GM10248 (cell line): ENCODE data around the gene ZNF335.

Source experiments
- CTCF ChIA-PET: fragments of 300-600 bp; sonication (Branson Sonifier 250); formaldehyde crosslinking; extraction: SDS; loops from one replicate; lab custom pipeline; 2021; ENCODE audit warnings: antibody characterized with exemption; lab: Yijun Ruan, JAX
- POLR2A ChIA-PET: fragments of 350-650 bp; sonication (Branson Sonifier 250); formaldehyde crosslinking; extraction: SDS; loops from one replicate; lab custom pipeline; 2020; ENCODE audit warnings: antibody characterized with exemption; lab: Yijun Ruan, JAX
- DNase-seq: peaks from one replicate; pipeline ENCODE4 v3.0.0; 2012; ENCODE audit errors: extremely low spot score
- TF ChIP-seq, protein P1 (sequence below): IDR thresholded peaks from 2 replicates; pipeline ENCODE4 v1.5.1; 2012; ENCODE audit warnings: mild to moderate bottlenecking, low read depth; ENCODE audit errors: extremely low read depth, missing control alignments, control extremely low read depth

The ZNF335 gene

DNA sequence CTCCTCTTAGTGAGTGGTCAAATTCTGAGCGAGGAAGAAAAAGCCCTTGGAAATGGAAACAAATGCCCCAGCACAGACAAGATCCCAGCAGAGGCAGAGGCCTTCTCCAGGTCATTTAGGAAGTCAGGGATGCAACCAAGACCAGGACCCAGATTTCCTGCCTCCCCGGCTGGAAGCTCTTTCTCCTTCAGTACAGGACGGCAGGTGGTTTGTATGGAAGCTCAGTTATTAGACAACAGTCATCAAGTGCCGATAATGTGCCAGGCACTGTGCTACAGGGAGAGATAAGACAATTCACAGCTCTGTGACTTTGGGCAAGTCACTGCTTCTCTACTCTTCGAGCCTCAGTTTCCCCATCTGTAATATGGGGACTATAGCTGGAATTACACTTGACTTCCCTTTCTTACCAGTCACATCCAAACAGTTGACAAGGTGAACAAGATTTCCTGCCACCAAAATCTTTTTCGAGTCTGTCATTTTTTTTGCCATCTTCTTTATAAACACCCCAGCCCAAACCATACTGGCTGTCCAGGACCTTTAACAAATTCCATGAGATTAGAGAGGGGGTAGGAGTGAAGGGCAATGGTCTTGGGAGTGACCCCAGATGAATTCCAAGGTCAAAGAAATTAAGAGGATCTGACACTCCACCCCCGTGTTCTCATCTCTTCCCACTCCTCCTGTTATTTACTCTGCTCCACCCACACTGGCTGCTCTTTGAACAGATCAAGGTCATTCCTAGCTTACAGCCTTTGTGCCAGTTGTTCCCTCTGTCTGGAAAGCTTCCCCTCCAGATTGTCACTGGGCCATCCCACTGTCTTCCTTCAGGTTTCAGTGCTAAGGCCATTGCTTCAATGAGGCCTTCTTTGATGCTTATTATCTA is 42.8 kb upstream of the ZNF335 start:
- DNase-seq, result no peak
- ChIA-PET CTCF (interaction anchor here (0.5 to 11.6 kb wide), 46 partner anchors 10 to 668 kb away, joined by 3 to 140 read pairs (median 4); partner anchors contain the start of genes CD40, ELMO2, SLC12A5 and ZNF335), POLR2A (no interaction called here)
- TF ChIP-seq, protein P1, sequence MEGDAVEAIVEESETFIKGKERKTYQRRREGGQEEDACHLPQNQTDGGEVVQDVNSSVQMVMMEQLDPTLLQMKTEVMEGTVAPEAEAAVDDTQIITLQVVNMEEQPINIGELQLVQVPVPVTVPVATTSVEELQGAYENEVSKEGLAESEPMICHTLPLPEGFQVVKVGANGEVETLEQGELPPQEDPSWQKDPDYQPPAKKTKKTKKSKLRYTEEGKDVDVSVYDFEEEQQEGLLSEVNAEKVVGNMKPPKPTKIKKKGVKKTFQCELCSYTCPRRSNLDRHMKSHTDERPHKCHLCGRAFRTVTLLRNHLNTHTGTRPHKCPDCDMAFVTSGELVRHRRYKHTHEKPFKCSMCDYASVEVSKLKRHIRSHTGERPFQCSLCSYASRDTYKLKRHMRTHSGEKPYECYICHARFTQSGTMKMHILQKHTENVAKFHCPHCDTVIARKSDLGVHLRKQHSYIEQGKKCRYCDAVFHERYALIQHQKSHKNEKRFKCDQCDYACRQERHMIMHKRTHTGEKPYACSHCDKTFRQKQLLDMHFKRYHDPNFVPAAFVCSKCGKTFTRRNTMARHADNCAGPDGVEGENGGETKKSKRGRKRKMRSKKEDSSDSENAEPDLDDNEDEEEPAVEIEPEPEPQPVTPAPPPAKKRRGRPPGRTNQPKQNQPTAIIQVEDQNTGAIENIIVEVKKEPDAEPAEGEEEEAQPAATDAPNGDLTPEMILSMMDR, result no peak

DNA sequence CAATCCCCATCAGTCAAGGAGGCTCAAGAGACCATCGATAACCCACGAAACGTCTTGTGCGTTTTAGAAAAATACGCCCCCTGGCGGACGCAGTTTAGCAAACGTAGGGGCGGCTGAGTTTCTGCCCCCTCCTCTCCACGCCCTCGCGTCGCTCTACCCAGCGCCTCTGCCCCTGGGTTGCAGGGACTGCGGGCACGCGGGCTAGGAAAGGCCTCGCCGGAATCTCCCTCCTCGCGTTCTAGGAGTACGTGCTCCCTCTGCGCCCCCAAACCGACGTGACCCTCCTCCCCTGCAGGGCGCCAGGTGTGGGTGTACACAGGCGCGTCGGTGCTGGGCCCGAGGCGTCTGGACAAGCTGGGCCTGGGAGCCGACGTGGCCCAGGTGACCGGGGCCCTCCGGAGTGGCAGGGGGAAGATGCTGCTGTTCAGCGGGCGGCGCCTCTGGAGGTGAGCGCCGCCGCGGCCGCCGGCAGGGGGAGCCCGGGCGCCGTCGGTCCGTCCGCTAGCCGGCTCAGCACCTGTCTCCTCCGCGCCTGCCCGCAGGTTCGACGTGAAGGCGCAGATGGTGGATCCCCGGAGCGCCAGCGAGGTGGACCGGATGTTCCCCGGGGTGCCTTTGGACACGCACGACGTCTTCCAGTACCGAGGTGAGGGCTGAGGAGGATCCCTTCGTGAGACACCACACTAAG is 42.0 kb upstream of the ZNF335 start:
- ChIA-PET POLR2A (no interaction called here), CTCF (interaction anchor here (0.5 to 11.6 kb wide), 56 partner anchors 9 to 669 kb away, joined by 3 to 140 read pairs (median 4); partner anchors contain the start of genes CD40, ELMO2, SLC12A5 and ZNF335)
- TF ChIP-seq, protein P1, result peak; percentile 82
- DNase-seq, result peak; percentile 85

DNA sequence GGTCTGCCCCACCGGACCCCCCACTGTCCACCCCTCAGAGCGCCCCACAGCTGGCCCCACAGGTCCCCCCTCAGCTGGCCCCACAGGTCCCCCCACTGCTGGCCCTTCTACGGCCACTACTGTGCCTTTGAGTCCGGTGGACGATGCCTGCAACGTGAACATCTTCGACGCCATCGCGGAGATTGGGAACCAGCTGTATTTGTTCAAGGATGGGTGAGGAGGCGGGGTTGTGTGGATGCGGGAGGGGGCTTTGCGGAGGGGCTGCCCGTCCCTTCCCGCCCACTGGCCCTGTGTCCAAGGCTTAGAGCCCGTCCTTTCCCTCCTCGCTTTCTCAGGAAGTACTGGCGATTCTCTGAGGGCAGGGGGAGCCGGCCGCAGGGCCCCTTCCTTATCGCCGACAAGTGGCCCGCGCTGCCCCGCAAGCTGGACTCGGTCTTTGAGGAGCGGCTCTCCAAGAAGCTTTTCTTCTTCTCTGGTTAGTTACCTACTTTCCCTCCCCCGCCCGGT is 41.4 kb upstream of the ZNF335 start:
- POLR2A ChIA-PET, result no interaction called here

DNA sequence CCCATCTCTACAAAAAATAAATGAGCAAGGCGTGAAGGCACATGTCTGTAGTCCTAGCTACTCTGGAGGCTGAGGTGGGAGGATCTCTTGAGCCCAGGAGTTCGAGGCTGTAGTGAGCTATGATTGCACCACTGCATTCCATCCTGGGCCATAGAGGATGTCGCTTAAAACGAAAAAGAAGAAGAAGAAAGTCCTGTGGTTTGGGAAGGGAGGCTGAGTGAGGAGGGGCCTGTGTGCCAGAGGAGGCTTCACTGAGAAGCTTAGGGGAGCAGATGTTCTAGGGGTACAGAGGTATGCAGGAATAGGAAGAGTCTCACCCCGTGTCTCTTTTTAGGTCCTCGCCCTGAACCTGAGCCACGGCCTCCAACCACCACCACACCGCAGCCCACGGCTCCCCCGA is 40.9 kb upstream of the ZNF335 start:
- TF ChIP-seq, protein P1, result no peak
- no peak for DNase-seq
- CTCF ChIA-PET, result interaction anchor here (0.7 to 11.6 kb wide), 33 partner anchors 8 to 506 kb away, joined by 3 to 140 read pairs (median 4); partner anchors contain the start of genes ELMO2, PCIF1, SLC12A5 and ZNF335
- POLR2A ChIA-PET, result no interaction called here

More for the DNA sequence above, 41.4 kb upstream of the ZNF335 start:
- CTCF ChIA-PET, result interaction anchor here (0.7 to 11.6 kb wide), 39 partner anchors 9 to 506 kb away, joined by 3 to 140 read pairs (median 4); partner anchors contain the start of genes CD40, ELMO2, PCIF1 and SLC12A5
- TF ChIP-seq, protein P1, result no peak
- no peak for DNase-seq

DNA sequence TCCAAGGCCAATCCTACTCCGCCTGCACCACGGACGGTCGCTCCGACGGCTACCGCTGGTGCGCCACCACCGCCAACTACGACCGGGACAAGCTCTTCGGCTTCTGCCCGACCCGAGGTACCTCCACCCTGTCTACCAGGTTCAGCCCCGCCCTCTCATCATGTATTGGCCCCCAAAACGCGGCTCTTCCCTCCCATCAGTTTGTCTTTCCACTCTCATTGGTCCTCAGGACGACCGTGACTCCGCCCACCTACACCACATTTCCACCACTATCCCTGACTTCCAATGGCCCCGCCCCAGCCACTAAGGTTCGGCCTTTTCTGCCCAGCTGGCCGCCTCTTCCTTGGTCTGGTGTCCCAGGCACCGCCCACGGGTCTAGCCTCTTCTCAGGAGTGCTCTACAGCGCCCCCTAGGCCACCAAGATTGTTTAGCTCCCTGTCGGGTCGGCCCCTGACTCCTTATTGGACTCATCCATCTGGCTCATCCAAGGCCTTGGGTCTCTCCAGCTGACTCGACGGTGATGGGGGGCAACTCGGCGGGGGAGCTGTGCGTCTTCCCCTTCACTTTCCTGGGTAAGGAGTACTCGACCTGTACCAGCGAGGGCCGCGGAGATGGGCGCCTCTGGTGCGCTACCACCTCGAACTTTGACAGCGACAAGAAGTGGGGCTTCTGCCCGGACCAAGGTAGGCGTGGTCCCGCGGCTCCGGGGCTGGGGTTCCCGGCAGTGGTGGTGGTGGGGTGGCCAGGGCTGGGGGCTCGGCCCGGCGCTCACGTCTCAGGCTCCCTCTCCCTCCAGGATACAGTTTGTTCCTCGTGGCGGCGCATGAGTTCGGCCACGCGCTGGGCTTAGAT is 39.9 kb upstream of the ZNF335 start:
- CTCF ChIA-PET, result interaction anchor here (0.8 to 11.6 kb wide), 11 partner anchors 12 to 337 kb away, joined by 3 to 140 read pairs (median 6); no protein-coding TSS in a partner anchor
- POLR2A ChIA-PET, result no interaction called here
- TF ChIP-seq, protein P1, result peak; percentile 41
- DNase-seq, result no peak
